Non-pigmented ciliary epithelial cell (primary cell): ENCODE data around the gene ZNF248.

ENCODE experiments used
- DNase-seq: peaks from one replicate; pipeline ENCODE4 v3.0.0-alpha.2; 2010; ENCODE audit warnings: low read depth

The ZNF248 gene

DNA sequence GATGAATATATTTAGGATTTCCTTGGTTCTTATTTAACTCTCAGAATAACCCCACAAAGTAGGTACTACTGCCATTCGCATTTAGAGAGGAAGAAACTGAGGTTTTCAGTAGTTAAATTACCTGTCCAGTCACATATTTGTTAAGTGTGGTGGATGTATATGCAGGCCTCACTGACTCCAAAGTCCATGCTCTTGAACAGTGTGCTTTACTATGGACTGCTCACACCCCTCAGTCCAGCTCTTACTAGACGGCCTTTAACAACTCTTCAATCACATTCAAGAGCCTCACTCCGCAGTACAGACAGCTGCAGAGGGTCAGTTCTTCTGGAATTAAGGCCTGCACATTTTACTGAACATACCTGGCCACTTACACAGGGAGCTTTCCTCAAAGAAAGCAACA is 36.2 kb downstream of the ZNF248 start:
- no peak for DNase-seq

DNA sequence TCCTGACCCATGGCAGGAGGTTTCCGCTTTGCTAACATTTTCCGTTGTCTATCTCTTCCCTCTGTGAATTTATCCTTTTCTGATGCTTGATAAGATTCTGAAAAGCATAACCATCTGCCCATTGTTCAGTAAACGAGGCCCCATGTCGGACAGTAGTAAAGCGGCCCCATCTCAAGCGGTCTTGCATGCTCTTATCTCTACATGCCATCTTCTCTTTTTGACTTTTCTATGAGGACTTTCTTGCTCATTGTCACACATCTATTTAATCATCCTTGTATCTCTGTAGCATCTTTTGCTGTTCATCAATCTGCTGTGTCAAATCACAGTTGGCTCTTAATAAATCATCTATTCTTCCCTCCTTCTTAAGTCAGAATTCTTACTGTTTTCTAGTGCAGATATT is 37.6 kb downstream of the ZNF248 start:
- no peak for DNase-seq

DNA sequence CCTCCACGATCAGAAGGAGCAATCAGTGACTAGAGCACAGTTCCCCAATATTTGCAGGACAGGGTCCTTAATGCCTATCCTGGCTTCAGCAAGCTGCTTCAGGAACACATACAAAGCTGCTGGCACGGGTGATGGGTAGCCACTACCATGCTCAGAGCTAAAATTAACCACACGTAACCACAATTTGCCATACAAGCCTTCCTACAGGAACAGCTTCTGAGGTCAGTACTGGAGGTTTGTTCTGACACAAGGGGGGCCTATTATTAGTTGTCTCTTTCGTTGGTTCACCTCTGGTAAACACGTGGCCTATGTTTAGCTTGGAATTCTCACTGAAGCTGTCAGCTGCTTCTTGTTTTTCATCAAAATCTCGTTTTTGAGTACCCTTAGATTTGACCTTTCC is 41.1 kb downstream of the ZNF248 start:
- no peak for DNase-seq

DNA sequence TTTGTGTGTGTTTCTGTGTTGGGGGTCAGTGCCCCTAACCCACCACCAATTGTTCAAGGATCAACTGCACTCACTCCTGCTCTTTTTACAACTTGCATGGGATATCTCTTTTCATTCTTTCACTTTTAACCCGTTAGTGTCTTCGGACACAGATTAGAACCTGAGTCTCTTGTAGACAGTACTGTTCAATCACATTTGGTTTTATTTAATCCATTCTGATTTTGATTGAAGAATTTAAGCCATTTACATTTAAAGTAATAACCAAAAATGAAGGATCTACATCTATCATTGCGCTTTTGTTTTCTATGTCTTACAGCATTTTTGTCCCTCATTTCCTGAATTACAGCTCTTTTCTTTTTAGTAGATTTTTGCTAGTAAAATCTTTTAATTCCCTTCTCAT is 43.6 kb downstream of the ZNF248 start:
- no peak for DNase-seq

DNA sequence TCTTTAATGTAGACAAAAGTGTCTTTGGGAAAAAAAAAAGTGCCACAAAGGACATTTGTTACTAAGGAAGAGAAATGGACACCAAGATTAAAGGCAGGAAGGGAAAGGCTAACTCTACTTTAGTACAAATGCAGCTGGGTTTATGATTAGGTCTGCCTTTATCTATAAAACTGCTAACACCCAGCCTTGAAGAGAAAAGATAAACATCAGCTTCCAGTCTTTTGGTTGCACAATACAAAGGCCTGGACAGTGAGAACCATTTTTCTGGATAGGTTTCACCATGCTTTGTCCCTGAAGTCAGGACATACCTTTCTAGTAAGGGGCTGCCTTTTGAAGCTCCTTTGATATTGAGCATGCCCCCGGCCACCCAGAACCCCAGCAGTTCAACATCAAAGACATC is 45.1 kb downstream of the ZNF248 start:
- DNase-seq: no peak

DNA sequence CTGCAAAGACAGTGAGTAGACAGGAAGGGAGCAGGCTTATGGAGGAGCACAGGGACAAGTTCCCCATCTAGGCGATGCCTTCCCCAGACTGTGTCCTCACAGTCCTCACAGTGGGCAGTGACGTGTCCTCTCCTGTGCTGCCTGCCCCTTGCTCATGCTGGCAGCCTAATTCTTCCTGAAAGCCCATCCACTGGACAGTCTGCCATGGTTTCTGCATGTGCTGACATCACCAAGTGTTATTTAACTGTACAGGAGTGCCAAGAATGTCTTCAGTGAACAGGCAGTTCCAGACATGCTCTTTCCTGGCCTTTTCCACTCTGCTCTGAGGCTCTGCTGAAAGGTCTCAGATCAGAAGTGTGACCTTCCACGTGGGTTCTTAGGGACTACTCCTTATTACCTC is 54.1 kb downstream of the ZNF248 start:
- no peak for DNase-seq

DNA sequence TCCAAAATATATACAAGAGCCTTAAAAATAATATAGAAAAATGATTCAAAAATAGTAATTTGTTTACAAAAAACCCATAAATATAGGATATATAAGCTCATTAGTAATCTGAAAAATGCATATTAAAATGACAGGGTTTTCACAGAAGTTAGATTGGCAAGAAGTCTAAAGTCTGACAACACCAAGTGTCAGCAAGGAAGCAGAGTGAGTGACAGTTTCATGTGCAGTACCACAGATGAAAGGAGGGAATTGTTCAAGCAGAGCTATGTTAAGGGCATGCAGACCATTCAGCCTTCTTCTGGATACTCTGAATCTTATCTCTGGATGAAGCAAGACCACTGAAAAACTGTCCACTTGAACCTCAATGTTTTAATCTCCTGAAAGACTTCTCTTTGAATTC is 55.9 kb downstream of the ZNF248 start:
- no peak for DNase-seq

DNA sequence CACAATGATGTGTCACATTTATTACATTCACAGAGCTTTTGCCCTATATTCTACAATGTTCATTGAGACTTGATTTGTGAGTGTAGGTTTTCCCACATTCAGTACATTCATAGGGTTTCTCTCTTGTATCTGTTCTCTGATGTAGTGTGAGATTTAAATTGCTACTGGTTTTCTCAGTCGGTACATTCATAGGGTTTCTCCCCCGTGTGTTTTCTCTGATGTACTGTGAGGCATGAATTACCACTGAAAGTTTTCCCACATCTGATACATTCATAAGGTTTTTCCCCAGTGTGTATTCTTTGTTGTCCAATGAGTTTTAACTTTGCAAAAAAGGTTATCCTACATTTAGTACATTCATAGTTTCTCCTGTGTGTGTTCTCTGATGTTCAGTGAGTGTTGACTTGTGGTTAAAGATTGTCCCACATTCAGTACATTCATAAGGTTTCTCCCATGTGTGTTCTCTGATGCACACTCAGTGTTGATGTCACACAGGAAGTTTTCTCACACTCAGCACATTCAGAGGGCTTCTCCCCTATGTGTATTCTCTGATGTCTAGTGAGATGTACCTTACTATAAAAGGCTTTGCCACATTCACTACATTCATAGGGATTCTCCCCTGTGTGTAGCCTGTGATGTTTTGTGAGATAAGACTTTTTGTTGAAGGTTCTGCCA is 63.0 kb downstream of the ZNF248 start:
- no peak for DNase-seq

DNA sequence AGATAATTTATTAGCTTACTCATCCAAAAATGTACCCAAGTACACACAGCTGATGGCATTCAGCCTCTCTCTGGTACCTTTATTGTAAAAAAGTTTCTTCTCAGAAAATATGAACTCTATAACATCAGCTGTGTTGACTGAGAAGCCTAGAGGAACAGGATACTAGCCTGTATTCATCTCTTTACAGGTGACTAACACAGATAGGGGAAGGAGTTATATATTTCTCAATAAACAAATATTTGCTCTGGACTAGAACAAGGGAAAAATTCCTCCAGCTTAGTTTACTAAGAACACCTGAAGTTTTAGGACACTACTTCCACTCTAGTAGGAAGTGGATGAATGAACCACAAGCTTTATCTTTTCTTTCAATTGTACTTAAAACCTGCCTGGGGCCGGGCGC is 67.8 kb downstream of the ZNF248 start:
- DNase-seq: no peak

DNA sequence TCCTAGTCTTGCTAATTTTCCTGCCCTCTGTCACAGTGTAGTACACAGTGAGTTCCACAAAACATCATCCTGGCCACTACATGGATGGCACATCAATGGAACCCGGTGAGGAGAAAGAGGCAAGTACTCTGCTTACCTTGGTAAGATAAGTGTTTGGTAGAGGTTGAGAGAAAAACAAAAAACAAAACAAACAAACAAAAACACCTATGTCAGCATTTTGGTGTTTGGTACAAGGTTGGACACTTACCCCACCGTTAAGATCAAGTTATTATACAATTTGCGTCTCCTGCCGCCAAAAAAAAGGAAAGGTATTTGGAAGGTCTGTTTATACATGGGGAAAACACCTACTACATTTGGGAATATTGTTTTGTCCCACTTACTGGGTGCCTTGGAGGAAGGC is 72.7 kb downstream of the ZNF248 start:
- DNase-seq: no peak

DNA sequence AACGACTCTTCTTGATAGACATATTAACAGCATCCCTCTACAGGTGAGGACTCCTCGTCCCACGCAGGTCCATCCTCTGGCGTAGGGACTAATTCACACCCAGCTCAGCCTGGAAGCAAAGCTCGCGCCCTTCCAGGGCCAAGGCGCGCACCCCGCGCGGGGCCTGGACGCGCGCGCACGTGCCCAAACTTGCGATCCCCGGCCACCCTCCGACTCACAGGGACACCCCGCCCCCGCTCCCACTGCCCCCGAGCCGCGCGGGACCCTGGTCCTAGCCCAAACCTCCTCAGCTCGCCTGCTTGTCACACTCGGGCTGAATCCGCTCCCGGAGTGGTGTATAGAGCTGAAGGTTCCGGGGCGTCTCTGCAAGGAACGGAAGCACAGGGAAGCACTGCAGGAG is 76.9 kb downstream of the ZNF248 start:
- DNase-seq: no peak

DNA sequence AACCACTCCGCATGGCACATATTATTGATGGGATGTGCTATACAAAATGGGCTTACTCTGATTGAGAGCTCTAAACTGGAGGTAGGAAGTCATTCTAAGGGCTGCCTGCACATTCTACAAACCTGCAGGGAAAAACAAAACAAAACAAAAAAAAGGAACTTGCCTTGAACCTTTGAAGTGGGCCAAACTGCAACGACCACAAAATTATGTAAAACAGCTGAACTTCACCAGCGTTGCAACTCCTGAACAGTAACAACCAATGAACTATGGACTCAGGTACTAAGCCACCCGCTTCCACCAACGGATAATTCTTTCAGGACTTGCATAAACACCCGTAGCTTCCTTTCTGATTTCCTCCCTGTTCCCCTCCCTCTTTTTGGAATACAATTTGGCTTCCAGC is 80.4 kb downstream of the ZNF248 start:
- no peak for DNase-seq

DNA sequence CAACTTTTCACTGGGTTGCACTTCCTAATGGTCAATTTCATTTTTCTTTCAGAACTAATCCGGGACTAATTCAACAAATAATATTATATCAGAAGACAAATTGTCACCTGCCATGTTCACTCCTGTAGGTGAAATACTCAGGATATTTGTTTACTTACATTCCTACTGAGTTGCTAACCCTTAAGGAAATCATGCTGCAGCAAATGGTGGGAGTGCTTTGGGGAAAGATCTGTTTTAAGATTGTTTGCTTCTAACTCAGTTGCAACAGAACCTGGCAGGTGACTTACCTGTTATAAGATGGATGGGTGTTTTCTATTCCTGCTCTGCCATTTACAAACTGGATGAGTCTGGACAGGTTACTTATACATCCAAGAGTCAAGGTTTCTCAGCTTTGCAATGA is 81.8 kb downstream of the ZNF248 start:
- DNase-seq: no peak

DNA sequence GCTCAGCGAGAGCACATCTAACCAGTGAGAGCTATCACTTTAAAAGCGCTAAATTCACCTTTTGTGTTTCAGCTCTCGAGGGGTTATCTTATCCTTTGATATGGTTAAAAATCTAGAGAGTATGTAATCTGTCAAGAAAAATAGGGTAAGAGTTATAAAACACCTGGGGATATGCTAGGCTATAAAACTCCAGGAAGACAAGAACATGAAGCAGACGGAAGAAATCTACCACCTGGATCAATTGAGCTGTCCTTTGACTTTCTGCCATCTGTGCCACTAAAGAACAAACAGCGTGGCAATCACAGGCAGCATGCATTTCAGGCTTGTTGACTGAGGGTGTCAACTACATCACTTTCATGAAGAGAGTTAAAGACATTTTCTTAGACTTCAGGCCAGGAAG is 83.1 kb downstream of the ZNF248 start:
- no peak for DNase-seq

DNA sequence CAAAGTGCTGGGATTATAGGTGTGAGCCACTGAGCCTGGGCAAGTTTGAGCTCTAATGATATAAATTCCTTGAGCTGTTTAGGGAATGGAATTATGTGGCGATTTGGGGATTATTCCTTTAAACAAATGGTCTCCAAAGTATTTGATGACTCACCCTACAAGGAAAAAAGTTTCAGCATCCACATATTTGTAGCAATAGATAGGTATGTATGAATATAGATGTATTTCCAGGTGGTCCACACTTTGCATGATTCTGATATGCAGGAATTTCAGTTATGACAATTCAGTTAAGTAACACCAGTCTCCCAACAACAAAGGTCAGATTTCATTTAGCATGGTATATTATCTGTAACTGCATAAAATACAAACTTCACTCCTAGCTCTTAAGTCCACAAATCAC is 92.2 kb downstream of the ZNF248 start:
- no peak for DNase-seq

DNA sequence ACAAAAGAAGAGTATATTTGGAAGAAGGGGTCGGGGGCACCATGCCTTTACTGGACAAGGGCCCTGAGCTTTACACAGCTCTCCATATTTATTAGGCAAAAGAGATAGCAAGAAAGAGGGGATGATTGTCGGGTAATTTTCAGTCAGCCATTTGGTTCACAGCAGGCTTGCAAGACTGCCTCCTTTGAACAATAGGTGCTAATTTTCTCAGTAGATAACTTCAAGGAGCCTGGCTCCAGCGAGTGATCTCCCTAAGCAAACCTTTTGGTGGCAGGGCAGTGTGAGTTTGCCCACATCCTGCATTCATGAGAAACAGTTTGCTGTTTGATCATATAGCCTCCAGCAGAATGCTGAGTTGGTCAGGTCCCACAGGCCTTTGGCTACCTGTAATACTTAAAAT is 94.3 kb downstream of the ZNF248 start:
- DNase-seq: no peak

DNA sequence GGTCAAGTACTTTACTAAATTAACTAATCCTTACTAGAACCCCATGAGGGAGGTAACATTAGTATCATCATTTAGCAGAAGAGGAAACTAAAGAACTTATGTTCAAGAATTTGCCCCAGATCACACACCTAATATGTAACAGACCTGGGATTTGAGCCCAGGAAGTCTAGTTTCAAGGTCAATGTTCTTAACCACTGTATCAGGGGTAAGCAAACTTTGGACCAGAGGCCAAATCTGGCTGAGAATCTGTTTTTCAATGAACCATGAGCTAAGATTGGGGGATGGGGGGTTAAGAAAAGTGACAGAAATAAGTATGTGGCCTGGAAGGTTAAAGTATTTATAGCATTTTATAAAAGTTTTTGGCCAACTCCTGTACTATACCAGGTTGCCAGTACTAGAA is 95.1 kb downstream of the ZNF248 start:
- no peak for DNase-seq

DNA sequence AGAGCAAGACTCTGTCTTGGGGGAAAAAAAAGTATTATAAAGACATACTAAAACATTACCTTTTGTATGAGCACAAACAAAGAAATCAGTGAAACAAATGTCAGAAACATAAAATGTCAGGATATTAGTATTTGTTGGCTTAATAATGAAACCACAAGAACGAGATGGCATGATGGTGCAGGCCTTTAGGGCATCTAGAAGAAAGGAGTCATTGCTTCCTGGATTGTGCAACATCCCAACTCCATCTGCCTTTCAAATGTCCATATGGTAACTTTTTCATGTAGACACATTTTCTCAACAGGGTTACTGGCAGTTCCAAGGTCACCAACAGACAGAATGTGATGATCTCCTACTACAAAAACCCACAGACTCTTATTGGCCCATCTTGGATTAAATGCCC is 96.6 kb downstream of the ZNF248 start:
- DNase-seq: no peak

DNA sequence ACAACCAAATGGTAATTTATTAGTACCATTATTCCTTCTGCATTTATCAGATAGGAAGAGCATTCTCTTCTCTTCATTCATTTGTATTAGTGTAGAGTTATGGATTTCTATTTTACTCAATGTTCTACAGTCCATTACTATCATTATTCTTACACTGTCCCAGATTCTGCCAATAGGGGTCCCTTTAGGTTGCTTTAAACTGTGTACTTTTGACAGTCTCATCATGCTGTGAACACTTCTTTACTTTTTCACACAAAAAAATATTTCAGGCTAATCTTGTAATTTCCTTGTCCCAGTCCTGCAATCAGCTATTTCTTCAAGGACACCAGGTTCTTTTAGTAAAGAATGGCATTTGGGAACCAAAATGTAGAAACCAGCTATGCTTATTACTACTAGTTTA is 99.3 kb downstream of the ZNF248 start:
- DNase-seq: no peak

DNA sequence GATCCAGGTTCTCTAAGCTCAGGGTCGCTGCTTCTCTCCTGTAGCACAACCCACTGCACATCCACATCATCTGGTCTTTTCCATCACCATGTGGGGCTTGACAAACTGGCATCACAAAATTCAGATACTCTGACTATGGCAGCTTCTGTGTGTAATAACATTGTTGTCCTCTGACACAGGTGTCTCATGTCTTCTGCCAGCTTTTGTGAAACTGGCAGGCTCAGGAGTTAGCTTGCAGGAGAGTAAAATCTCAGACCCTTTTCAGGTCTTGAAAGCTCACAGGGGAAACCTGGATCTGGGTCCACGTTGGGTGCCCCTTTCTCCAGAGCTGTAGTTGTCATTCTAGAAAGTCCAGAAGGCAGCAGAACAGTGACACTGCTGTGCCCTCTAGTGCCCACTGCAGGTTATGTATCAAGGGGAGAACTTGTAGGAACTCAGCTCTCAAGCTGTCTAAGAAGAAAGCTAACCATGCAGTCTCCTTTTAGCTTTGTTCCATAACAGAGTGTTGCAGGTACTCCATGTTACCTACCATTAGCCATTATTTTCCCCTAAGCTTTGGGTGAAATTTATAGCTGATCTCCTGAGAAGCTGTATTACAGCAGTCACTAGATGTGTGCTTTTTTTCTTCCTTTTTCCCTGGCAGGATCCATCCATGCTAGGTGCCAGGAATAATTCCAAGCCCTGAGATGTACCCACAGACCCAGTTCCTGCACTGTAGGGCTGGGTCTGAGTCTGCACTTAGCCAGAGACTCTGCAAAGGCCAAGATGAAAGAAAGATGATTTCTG is 102.7 kb downstream of the ZNF248 start:
- DNase-seq: no peak

DNA sequence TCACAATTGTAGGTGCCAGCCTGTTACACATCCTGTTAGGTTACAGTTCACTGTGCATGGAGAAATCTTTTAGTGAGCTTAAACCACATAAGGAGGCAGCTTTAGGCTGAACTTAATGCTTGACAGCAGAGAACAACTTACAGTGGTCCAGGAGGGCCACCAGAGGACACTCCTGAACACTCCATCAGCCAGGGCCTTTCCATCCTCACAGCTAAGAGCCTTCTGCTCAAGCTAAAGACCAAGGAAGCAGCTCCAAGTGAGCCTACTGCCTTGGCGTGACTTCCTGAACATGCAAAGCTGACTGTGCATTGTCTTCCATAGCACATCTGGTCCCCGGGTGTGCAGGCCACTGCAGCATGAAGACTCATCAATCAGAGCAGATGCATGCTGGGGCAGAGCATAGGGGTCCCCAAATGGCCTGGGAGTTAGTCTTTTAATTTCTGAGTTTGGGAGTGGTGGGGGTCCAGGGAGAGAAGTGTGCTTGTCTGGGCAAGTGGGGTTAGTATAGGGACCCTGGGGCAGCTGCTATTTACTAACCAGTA is 105.0 kb downstream of the ZNF248 start:
- no peak for DNase-seq

DNA sequence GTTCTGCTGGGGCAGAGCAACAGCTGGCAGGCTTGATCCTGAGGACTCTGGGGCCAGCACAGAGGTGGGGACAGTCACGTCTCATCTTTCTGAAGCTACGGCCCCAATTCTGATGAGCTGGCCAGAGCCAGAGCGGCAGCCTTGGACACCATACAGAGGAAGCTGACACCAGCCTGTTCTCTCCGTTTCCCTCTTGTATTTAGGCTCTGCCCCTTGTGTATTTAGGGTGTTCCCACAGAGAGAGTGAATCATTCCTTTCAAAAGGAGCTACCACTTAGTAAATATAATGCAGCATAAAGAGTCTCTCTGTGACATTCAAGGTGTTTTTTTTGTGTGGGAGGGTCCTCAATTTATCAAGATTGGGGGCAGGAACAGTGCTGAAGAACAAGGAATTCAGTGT is 109.2 kb downstream of the ZNF248 start:
- no peak for DNase-seq

DNA sequence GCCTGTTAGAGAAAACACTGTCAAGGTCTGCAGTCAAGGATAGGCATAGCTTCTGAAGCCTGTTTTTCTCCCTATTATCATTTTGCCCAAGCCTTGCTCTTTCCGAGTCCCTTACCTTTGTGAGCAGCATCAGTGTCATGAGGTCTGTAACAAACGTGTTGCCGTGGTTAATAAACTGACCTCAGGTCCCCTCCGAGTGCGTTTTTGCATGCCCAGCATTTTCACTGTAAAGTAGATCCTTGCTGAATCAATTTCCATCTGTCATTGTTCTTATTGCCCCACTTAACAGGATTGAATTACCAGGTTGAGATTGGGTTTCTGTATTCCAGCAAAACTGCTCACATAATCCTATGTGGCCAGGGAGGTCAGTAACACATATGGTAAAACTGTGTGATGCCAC is 110.3 kb downstream of the ZNF248 start:
- no peak for DNase-seq

DNA sequence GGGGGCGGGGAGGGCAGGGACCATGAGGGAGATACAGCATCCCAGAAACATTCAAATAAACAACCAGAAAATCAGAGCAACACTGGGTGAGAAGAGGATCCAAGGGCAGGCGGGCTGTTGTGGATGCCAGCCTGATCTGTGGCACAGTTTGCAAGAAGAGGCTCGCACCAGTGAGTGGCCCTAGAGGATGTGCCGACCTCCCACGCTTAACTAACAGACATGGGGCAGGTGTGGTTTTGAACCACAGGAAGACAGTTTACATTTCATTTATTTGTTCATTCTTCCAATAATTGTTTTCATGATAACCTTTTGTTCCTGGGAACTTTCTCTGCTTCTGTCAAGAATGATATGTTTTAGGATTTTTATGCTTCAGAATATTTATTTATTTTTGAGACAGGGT is 115.6 kb downstream of the ZNF248 start:
- no peak for DNase-seq
